Activated T-cell treated with anti-CD3 and anti-CD28 coated beads, Interleukin-2, amount 50 U/mL, for 24 hours (primary cell): ENCODE data around the gene ARHGAP28.

Experiments
- DNase-seq: peaks from one replicate; pipeline ENCODE4 v3.0.0-alpha.2; 2020
- H3K27ac Mint-ChIP-seq: 2 replicates; pipeline ENCODE4 v1.8.0; 2020; ENCODE audit warnings: mild to moderate bottlenecking, mixed read lengths
- H3K27me3 Mint-ChIP-seq: 2 replicates; pipeline ENCODE4 v1.8.0; 2020; ENCODE audit warnings: mixed read lengths
- H3K36me3 Mint-ChIP-seq: 2 replicates; pipeline ENCODE4 v1.8.0; 2020; ENCODE audit warnings: low read depth, mixed read lengths
- H3K4me1 Mint-ChIP-seq: 2 replicates; pipeline ENCODE4 v1.8.0; 2020; ENCODE audit warnings: low read depth, mixed read lengths
- H3K4me3 Mint-ChIP-seq: 2 replicates; pipeline ENCODE4 v1.8.0; 2020; ENCODE audit warnings: mild to moderate bottlenecking, moderate library complexity, mixed read lengths
- H3K9me3 Mint-ChIP-seq: 2 replicates; pipeline ENCODE4 v1.8.0; 2020; ENCODE audit warnings: mixed read lengths

The ARHGAP28 gene

GRCh38 chr18:6775702-6776101, 46.2 kb downstream of the ARHGAP28 start:
- no peaks in the 10 kb centered on the region for H3K36me3 Mint-ChIP-seq
- peaks cover 11% of the 10 kb centered on the region for H3K9me3 Mint-ChIP-seq
- no peak overlapping the region for H3K4me3 Mint-ChIP-seq
- no peak overlapping the region for H3K27ac Mint-ChIP-seq
- no peaks in the 10 kb centered on the region for H3K27me3 Mint-ChIP-seq
- DNase-seq, result no peak
- H3K4me1 Mint-ChIP-seq, result no peaks in the 10 kb centered on the region

- no peaks in the 10 kb centered on the region for H3K4me1 Mint-ChIP-seq
- no peak for DNase-seq
Observed at GRCh38 chr18:6776188-6776587, 46.7 kb downstream of the ARHGAP28 start.

DNA sequence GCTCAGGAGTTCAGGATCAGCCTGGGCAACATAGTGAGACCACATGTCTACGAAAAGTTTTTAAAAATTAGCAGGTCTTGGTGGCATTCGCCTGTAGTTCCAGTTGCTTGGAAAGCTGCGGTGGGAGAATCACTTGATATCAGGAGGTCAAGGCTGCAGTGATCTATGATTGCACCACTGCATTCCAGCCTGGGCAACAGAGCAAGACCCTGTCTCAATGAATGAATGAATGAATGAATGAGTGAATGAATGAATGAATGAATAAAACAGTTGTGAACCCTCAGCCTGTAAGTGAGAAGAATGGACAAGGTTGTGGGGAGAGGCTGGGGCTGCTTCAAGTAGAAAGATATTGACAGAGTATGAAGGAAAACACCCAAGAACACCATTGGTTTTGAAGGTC, 48.0 kb downstream of the ARHGAP28 start:
- H3K27me3 Mint-ChIP-seq, result no peaks in the 10 kb centered on the region
- H3K4me3 Mint-ChIP-seq, result no peak overlapping the region
- H3K9me3 Mint-ChIP-seq, result peaks cover 14% of the 10 kb centered on the region
- H3K4me1 Mint-ChIP-seq, result no peaks in the 10 kb centered on the region
- no peak for DNase-seq
- no peak overlapping the region for H3K27ac Mint-ChIP-seq
- H3K36me3 Mint-ChIP-seq, result no peaks in the 10 kb centered on the region

More at GRCh38 chr18:6776188-6776587, 46.7 kb downstream of the ARHGAP28 start:
- Mint-ChIP-seq H3K27me3 (no peaks in the 10 kb centered on the region), H3K4me3 (no peak overlapping the region), H3K9me3 (peaks cover 11% of the 10 kb centered on the region), H3K36me3 (no peaks in the 10 kb centered on the region), H3K27ac (no peak overlapping the region)

- H3K27me3 Mint-ChIP-seq, result no peaks in the 10 kb centered on the region
- no peaks in the 10 kb centered on the region for H3K36me3 Mint-ChIP-seq
- DNase-seq, result no peak
- H3K4me1 Mint-ChIP-seq, result no peaks in the 10 kb centered on the region
- H3K4me3 Mint-ChIP-seq, result no peak overlapping the region
- H3K27ac Mint-ChIP-seq, result no peak overlapping the region
- peaks cover 14% of the 10 kb centered on the region for H3K9me3 Mint-ChIP-seq
Observed at GRCh38 chr18:6778459-6779247, 49.1 kb downstream of the ARHGAP28 start.

DNA sequence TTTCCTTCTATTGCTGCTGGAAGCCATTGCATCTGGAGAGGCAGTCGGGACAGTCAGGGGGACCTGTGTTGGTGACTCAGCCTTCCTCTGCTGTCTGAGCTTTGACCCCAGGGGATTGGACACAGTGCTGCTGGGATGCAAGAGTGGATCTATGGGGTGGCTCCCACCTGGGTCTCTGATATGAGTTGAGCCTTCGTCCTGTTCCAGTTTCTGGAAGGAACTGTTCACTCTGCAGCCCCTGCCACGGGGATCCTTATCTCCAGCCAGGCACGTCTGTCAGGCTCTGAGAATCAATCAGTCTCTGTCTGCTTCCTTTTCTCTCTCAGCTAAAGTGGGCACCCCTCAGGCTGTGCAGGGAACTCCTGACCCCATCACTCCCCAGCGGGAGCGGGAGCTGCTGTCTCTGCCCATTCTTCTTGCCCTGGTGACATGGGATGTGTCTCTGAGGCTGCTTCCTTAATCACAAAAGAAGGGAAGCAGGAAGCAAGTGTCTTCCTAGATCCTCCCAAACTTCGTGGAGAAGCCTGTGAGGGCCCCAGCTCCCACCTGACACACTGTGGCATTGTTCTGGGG, 51.7 kb downstream of the ARHGAP28 start:
- H3K4me1 Mint-ChIP-seq, result no peaks in the 10 kb centered on the region
- H3K4me3 Mint-ChIP-seq, result no peak overlapping the region
- H3K27me3 Mint-ChIP-seq, result no peaks in the 10 kb centered on the region
- no peak overlapping the region for H3K27ac Mint-ChIP-seq
- H3K36me3 Mint-ChIP-seq, result no peaks in the 10 kb centered on the region
- no peak for DNase-seq
- peaks cover 16% of the 10 kb centered on the region for H3K9me3 Mint-ChIP-seq

- Mint-ChIP-seq H3K27ac (no peak overlapping the region), H3K27me3 (no peaks in the 10 kb centered on the region), H3K9me3 (peaks cover 14% of the 10 kb centered on the region), H3K36me3 (no peaks in the 10 kb centered on the region), H3K4me1 (no peaks in the 10 kb centered on the region), H3K4me3 (no peak overlapping the region)
- DNase-seq, result no peak
Observed at GRCh38 chr18:6781796-6782195, 52.3 kb downstream of the ARHGAP28 start.

- no peaks in the 10 kb centered on the region for H3K27me3 Mint-ChIP-seq
- peaks cover 12% of the 10 kb centered on the region for H3K9me3 Mint-ChIP-seq
- no peak overlapping the region for H3K4me3 Mint-ChIP-seq
- H3K27ac Mint-ChIP-seq, result no peak overlapping the region
- no peaks in the 10 kb centered on the region for H3K36me3 Mint-ChIP-seq
- H3K4me1 Mint-ChIP-seq, result no peaks in the 10 kb centered on the region
- no peak for DNase-seq
Observed at GRCh38 chr18:6782861-6783260, 53.3 kb downstream of the ARHGAP28 start.

- Mint-ChIP-seq H3K4me3 (no peak overlapping the region), H3K27ac (no peak overlapping the region), H3K27me3 (no peaks in the 10 kb centered on the region), H3K36me3 (no peaks in the 10 kb centered on the region), H3K4me1 (no peaks in the 10 kb centered on the region), H3K9me3 (peaks cover 13% of the 10 kb centered on the region)
- no peak for DNase-seq
Observed at GRCh38 chr18:6784046-6784445, 54.5 kb downstream of the ARHGAP28 start.

- Mint-ChIP-seq H3K36me3 (no peaks in the 10 kb centered on the region), H3K27ac (no peak overlapping the region), H3K4me1 (no peaks in the 10 kb centered on the region), H3K27me3 (no peaks in the 10 kb centered on the region), H3K4me3 (no peak overlapping the region), H3K9me3 (peaks cover 8% of the 10 kb centered on the region)
- no peak for DNase-seq
Observed at GRCh38 chr18:6785001-6785400, 55.5 kb downstream of the ARHGAP28 start.

GRCh38 chr18:6785411-6785810, 55.9 kb downstream of the ARHGAP28 start:
- no peak overlapping the region for H3K4me3 Mint-ChIP-seq
- no peak overlapping the region for H3K27ac Mint-ChIP-seq

GRCh38 chr18:6792391-6792790, 62.9 kb downstream of the ARHGAP28 start:
- no peak for DNase-seq
- Mint-ChIP-seq H3K27ac (no peak overlapping the region), H3K9me3 (peaks cover 5% of the 10 kb centered on the region), H3K4me3 (no peak overlapping the region), H3K27me3 (no peaks in the 10 kb centered on the region), H3K36me3 (no peaks in the 10 kb centered on the region), H3K4me1 (no peaks in the 10 kb centered on the region)

More at GRCh38 chr18:6785411-6785810, 55.9 kb downstream of the ARHGAP28 start:
- Mint-ChIP-seq H3K9me3 (peaks cover 8% of the 10 kb centered on the region), H3K4me1 (no peaks in the 10 kb centered on the region), H3K36me3 (no peaks in the 10 kb centered on the region), H3K27me3 (no peaks in the 10 kb centered on the region)
- no peak for DNase-seq

DNA sequence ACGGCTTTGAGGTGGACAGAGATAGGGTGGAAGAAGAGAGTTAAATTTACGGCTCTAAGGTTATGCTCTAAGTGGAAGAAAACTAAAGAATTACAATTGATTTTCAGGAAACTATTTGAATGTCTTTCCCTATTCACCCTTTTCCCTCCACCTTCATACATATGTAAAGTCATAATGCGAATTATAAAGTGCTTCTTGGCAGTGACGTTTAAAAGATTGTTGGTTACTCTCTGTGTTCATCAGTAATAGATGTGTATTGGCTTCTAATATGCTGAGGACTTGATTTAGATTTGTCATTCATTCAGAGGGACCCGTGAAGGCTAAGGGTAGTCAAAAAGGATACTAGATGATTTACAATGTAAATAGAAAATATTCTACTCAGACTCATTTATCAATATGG, 63.9 kb downstream of the ARHGAP28 start:
- H3K27me3 Mint-ChIP-seq, result no peaks in the 10 kb centered on the region
- no peak overlapping the region for H3K27ac Mint-ChIP-seq
- H3K36me3 Mint-ChIP-seq, result no peaks in the 10 kb centered on the region
- H3K4me1 Mint-ChIP-seq, result no peaks in the 10 kb centered on the region
- no peak for DNase-seq
- peaks cover 3% of the 10 kb centered on the region for H3K9me3 Mint-ChIP-seq
- no peak overlapping the region for H3K4me3 Mint-ChIP-seq

DNA sequence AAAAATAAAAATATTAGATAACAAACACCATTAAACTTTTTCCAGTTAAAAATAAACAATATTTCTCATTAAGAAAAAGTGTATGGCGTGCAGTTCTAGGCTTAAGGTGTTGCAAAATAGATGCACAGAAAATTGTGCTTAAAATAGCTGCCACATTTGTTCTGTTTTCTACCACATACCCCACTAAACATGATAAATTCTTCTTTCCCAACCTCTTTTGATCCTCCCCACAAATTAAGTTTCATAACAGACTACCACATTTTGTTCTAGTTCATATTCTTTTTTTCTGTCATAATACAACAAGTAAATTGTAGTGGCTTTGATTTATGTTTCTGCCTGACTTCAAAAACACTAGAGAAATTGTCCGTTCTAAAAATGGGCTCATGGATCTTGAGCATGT, 64.5 kb downstream of the ARHGAP28 start:
- no peaks in the 10 kb centered on the region for H3K36me3 Mint-ChIP-seq
- H3K4me1 Mint-ChIP-seq, result no peaks in the 10 kb centered on the region
- no peak overlapping the region for H3K27ac Mint-ChIP-seq
- peaks cover 4% of the 10 kb centered on the region for H3K9me3 Mint-ChIP-seq
- DNase-seq, result no peak
- H3K27me3 Mint-ChIP-seq, result no peaks in the 10 kb centered on the region
- no peak overlapping the region for H3K4me3 Mint-ChIP-seq

- Mint-ChIP-seq H3K9me3 (peaks cover 5% of the 10 kb centered on the region), H3K27me3 (no peaks in the 10 kb centered on the region), H3K4me1 (no peaks in the 10 kb centered on the region), H3K27ac (no peak overlapping the region), H3K36me3 (no peaks in the 10 kb centered on the region), H3K4me3 (no peak overlapping the region)
- DNase-seq, result no peak
Observed at GRCh38 chr18:6795307-6795706, 65.8 kb downstream of the ARHGAP28 start.

DNA sequence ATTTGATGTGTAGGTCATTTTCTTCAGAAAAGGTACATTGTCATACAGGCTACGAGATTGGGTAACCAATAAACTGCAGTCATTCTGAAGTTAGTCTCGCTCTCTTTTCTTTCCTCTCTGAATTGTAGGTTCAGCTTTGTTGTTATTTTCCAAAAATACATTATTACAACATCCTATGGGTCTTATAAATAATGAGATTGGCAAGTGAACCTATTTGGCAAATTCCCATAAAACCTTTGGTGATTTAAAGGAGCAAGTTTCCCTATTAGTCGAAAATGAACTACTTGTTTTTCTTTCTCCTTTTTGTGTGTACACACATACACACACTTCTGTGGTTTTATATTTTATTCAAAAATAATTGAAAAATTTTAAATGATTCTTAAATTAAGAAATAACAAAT, 67.0 kb downstream of the ARHGAP28 start:
- Mint-ChIP-seq H3K9me3 (peaks cover 5% of the 10 kb centered on the region), H3K4me1 (no peaks in the 10 kb centered on the region), H3K36me3 (no peaks in the 10 kb centered on the region), H3K27ac (no peak overlapping the region), H3K4me3 (no peak overlapping the region), H3K27me3 (no peaks in the 10 kb centered on the region)
- DNase-seq, result no peak
